GM19438 (cell line): ENCODE data around the gene ALDH1B1.

ENCODE experiments used
- ATAC-seq: cut with Tn5 transposase; IDR thresholded peaks from one replicate; pipeline ENCODE4 v1.9.1; 2021; ENCODE audit warnings: low read depth; ENCODE audit not compliant: unreplicated experiment

ALDH1B1 gene

GRCh38 chr9:38413283-38413682, 20.8 kb downstream of the ALDH1B1 start:
- ATAC-seq, result peak; percentile 67

- ATAC-seq, result no peak
These were observed 21.7 kb downstream of the ALDH1B1 start for GRCh38 chr9:38414040-38414723.

- no peak for ATAC-seq
These were observed 23.4 kb downstream of the ALDH1B1 start for GRCh38 chr9:38415856-38416255.

GRCh38 chr9:38416461-38416860, 24.0 kb downstream of the ALDH1B1 start:
- ATAC-seq, result no peak

GRCh38 chr9:38417003-38417945, 24.8 kb downstream of the ALDH1B1 start:
- no peak for ATAC-seq

- no peak for ATAC-seq
These were observed 25.9 kb downstream of the ALDH1B1 start for GRCh38 chr9:38418366-38418765.

- ATAC-seq, result no peak
These were observed 26.7 kb downstream of the ALDH1B1 start for GRCh38 chr9:38419181-38419580.

GRCh38 chr9:38421498-38422211, 29.2 kb downstream of the ALDH1B1 start:
- no peak for ATAC-seq

- ATAC-seq, result no peak
These were observed 30.2 kb downstream of the ALDH1B1 start for GRCh38 chr9:38422555-38423260.

GRCh38 chr9:38423273-38423972, 30.9 kb downstream of the ALDH1B1 start:
- ATAC-seq, result no peak

- ATAC-seq, result peak; percentile 68
These were observed 31.7 kb downstream of the ALDH1B1 start, which contains the start of gene IGFBPL1 for GRCh38 chr9:38423973-38424843. IGFBPL1 (minus strand) TSS chr9:38424454; CDS start chr9:38424424, 30 bp downstream.

GRCh38 chr9:38424918-38425317, 32.4 kb downstream of the ALDH1B1 start:
- ATAC-seq, result no peak

GRCh38 chr9:38428062-38428461, 35.6 kb downstream of the ALDH1B1 start:
- no peak for ATAC-seq

- no peak for ATAC-seq
These were observed 38.6 kb downstream of the ALDH1B1 start for GRCh38 chr9:38431116-38431515.

- no peak for ATAC-seq
These were observed 40.5 kb downstream of the ALDH1B1 start for GRCh38 chr9:38432922-38433510.

GRCh38 chr9:38434365-38434764, 41.9 kb downstream of the ALDH1B1 start:
- no peak for ATAC-seq

GRCh38 chr9:38434853-38435252, 42.4 kb downstream of the ALDH1B1 start:
- no peak for ATAC-seq

- ATAC-seq, result no peak
These were observed 43.0 kb downstream of the ALDH1B1 start for GRCh38 chr9:38435521-38435920.
